Astrocyte (in vitro differentiated cells and primary cell): Measurements from ENCODE around the gene AFF3. TPM values are rescaled to one million over a fixed set of nuclear protein-coding genes. Genes with fewer than 3 reads are reported as not detected.
"Not testable (repeated sequence)": the region's sequence is repeated elsewhere in the genome, so short reads cannot be mapped to it uniquely, and the experiment has no call there.

Source experiments
- DNase-seq: peaks from one replicate; pipeline ENCODE4 v3.0.0-alpha.2; 2010; ENCODE audit warnings: low read depth
- FAIRE-seq: peaks from 2 replicates; lab custom pipeline; 2011; peaks lifted over from hg19 to GRCh38; lab: Jason Lieb, UNC
- H2AFZ ChIP-seq: 2 replicates; pipeline ENCODE4 v1.6.0; 2012; ENCODE audit warnings: low read depth, low read length, inconsistent platforms
- H3K27ac ChIP-seq: 2 replicates; pipeline ENCODE4 v1.5.1; 2011; ENCODE audit warnings: low read depth, low read length, inconsistent platforms
- H3K27me3 ChIP-seq: 2 replicates; pipeline ENCODE4 v1.6.0; 2011; ENCODE audit warnings: low read length, inconsistent platforms; ENCODE audit not compliant: insufficient read depth
- H3K36me3 ChIP-seq: 2 replicates; pipeline ENCODE4 v1.5.1; 2011; ENCODE audit warnings: low read length, inconsistent platforms; ENCODE audit not compliant: insufficient read depth
- H3K4me1 ChIP-seq: 2 replicates; pipeline ENCODE4 v1.5.1; 2011; ENCODE audit warnings: low read length, inconsistent platforms; ENCODE audit not compliant: insufficient read depth
- H3K4me2 ChIP-seq: 2 replicates; pipeline ENCODE4 v1.6.0; 2012; ENCODE audit warnings: low read length, inconsistent platforms
- H3K4me3 ChIP-seq: 2 replicates; pipeline ENCODE4 v1.5.1; 2011; ENCODE audit warnings: low read depth, mild to moderate bottlenecking, low read length, inconsistent platforms; ENCODE audit not compliant: insufficient read depth
- H3K79me2 ChIP-seq: 2 replicates; pipeline ENCODE4 v1.6.0; 2012; ENCODE audit warnings: mild to moderate bottlenecking, low read length, inconsistent platforms; ENCODE audit not compliant: insufficient read depth
- H3K9ac ChIP-seq: 2 replicates; pipeline ENCODE4 v1.6.0; 2012; ENCODE audit warnings: mild to moderate bottlenecking, low read length, inconsistent platforms
- H3K9me3 ChIP-seq: 2 replicates; pipeline ENCODE4 v1.5.1; 2012; ENCODE audit warnings: low read depth, mild to moderate bottlenecking, low read length, inconsistent platforms; ENCODE audit not compliant: insufficient read depth
- H4K20me1 ChIP-seq: 2 replicates; pipeline ENCODE4 v1.6.0; 2012; ENCODE audit warnings: low read length, inconsistent platforms; ENCODE audit not compliant: insufficient read depth
- H3K27ac Mint-ChIP-seq: one replicate; pipeline ENCODE4 v1.8.0; 2021; ENCODE audit warnings: mild to moderate bottlenecking, mixed read lengths; ENCODE audit not compliant: unreplicated experiment
- H3K27me3 Mint-ChIP-seq: one replicate; pipeline ENCODE4 v1.8.0; 2021; ENCODE audit warnings: low read depth, mixed read lengths; ENCODE audit not compliant: unreplicated experiment
- H3K36me3 Mint-ChIP-seq: one replicate; pipeline ENCODE4 v1.8.0; 2021; ENCODE audit warnings: low read depth, mixed read lengths; ENCODE audit not compliant: unreplicated experiment
- H3K4me1 Mint-ChIP-seq: one replicate; pipeline ENCODE4 v1.8.0; 2021; ENCODE audit warnings: low read depth, mixed read lengths; ENCODE audit not compliant: unreplicated experiment
- H3K4me3 Mint-ChIP-seq: one replicate; pipeline ENCODE4 v1.8.0; 2021; ENCODE audit warnings: mild to moderate bottlenecking, moderate library complexity, mixed read lengths; ENCODE audit not compliant: unreplicated experiment
- H3K9me3 Mint-ChIP-seq: one replicate; pipeline ENCODE4 v1.8.0; 2021; ENCODE audit warnings: mild to moderate bottlenecking, mixed read lengths; ENCODE audit not compliant: unreplicated experiment
- CTCF ChIP-seq: IDR thresholded peaks from 2 replicates; pipeline ENCODE4 v1.5.1; 2011; ENCODE audit warnings: low read depth, mild to moderate bottlenecking, inconsistent platforms, low read length, moderate library complexity; ENCODE audit not compliant: insufficient read depth
- EZH2 ChIP-seq: IDR thresholded peaks from 2 replicates; pipeline ENCODE4 v1.6.1; 2012; ENCODE audit warnings: mild to moderate bottlenecking, low read length, inconsistent platforms; ENCODE audit not compliant: insufficient read depth
- total RNA-seq: library from RNA; stranded (reverse); gene quantifications from 2 replicates; pipeline ENCODE4 v1.2.1, GENCODE V29; 2021

AFF3 gene
- total RNA-seq, 1 donor from 2014 or later, result 14.7 TPM

- Histone ChIP-seq H4K20me1 (no peaks in the 10 kb centered on the region), H3K4me3 (no peak overlapping the region), H3K4me1 (no peaks in the 10 kb centered on the region), H2AFZ (no peak overlapping the region), H3K27ac (no peak overlapping the region), H3K27me3 (no peaks in the 10 kb centered on the region), H3K4me2 (no peak overlapping the region), H3K79me2 (no peaks in the 10 kb centered on the region), H3K9ac (no peak overlapping the region), H3K9me3 (no peaks in the 10 kb centered on the region), H3K36me3 (no peaks in the 10 kb centered on the region)
- no peak overlapping the region for H3K4me3 Mint-ChIP-seq
- TF ChIP-seq EZH2 (no peak), CTCF (no peak)
- H3K27ac Mint-ChIP-seq, result no peak overlapping the region
- no peaks in the 10 kb centered on the region for H3K4me1 Mint-ChIP-seq
- DNase-seq (no peak), FAIRE-seq (no peak)
- peaks cover 11% of the 10 kb centered on the region for H3K9me3 Mint-ChIP-seq
- peaks cover 9% of the 10 kb centered on the region for H3K27me3 Mint-ChIP-seq
- no peaks in the 10 kb centered on the region for H3K36me3 Mint-ChIP-seq
These were observed 18.0 kb upstream of the AFF3 start for GRCh38 chr2:100160396-100160795.

DNA sequence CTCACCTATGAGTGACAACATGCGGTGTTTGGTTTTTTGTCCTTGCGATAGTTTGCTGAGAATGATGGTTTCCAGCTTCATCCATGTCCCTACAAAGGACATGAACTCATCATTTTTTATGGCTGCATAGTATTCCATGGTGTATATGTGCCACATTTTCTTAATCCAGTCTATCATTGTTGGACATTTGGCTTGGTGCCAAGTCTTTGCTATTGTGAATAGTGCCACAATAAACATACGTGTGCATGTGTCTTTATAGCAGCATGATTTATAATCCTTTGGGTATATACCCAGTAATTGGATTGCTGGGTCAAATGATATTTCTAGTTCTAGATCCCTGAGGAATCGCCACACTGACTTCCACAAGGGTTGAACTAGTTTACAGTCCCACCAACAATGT, 9.4 kb upstream of the AFF3 start:
- not testable (repeated sequence) for H3K27me3 ChIP-seq, H3K9me3 ChIP-seq, H3K27me3 Mint-ChIP-seq, H3K79me2 ChIP-seq, H3K4me2 ChIP-seq, H4K20me1 ChIP-seq, H2AFZ ChIP-seq, H3K27ac ChIP-seq, H3K4me3 Mint-ChIP-seq, DNase-seq, H3K27ac Mint-ChIP-seq, H3K36me3 ChIP-seq, FAIRE-seq, H3K4me1 ChIP-seq, H3K36me3 Mint-ChIP-seq, H3K9ac ChIP-seq, H3K4me3 ChIP-seq, H3K4me1 Mint-ChIP-seq, H3K9me3 Mint-ChIP-seq

DNA sequence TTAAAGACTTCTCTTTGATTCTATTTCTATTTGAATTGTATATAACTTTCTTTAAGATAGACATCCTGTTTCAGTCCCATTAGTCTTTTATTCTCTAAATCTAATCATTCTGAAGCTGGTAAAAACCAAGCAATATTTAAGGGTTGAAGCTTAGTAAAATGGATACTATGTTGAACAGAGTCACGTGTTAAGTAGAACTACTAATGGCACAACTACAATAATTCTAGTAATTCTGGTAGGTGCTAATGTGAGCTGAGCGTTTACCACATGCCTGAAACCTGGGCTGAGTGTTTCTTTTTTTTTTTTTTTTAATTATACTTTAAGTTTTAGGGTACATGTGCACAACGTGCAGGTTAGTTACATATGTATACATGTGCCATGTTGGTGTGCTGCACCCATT, 8.9 kb upstream of the AFF3 start:
- Histone ChIP-seq H3K27me3 (no peaks in the 10 kb centered on the region), H3K4me2 (no peak overlapping the region), H3K9me3 (no peaks in the 10 kb centered on the region), H3K9ac (no peak overlapping the region), H3K4me1 (no peaks in the 10 kb centered on the region), H3K36me3 (no peaks in the 10 kb centered on the region), H2AFZ (no peak overlapping the region), H3K4me3 (no peak overlapping the region), H3K79me2 (no peaks in the 10 kb centered on the region), H4K20me1 (no peaks in the 10 kb centered on the region), H3K27ac (no peak overlapping the region)
- Mint-ChIP-seq H3K36me3 (no peaks in the 10 kb centered on the region), H3K4me1 (no peaks in the 10 kb centered on the region), H3K4me3 (no peak overlapping the region), H3K27me3 (peaks cover 9% of the 10 kb centered on the region), H3K27ac (no peak overlapping the region), H3K9me3 (peaks cover 4% of the 10 kb centered on the region)
- FAIRE-seq, result no peak
- TF ChIP-seq EZH2, result no peak
- no peak for TF ChIP-seq CTCF
- no peak for DNase-seq
